HepG2 (cell line): ENCODE results near the gene UNC5CL. TPM values are rescaled to one million over a fixed set of nuclear protein-coding genes. Genes with fewer than 3 reads are reported as not detected.
A peak's percentile ranks its signal among the peaks of the same experiment; 100 is the strongest.

ENCODE experiments used
- ARNTL ChIP-seq: sonication (generic); formaldehyde crosslinking; IDR thresholded peaks from 2 replicates; pipeline ENCODE4 v1.4.0; 2020; ENCODE audit warnings: mild to moderate bottlenecking, missing genetic modification reagents
- BCL3 ChIP-seq: sonication (generic); formaldehyde crosslinking; IDR thresholded peaks from 2 replicates; pipeline ENCODE4 v1.5.1; 2020; ENCODE audit warnings: mild to moderate bottlenecking, missing genetic modification reagents, moderate library complexity
- CHD2 ChIP-seq: IDR thresholded peaks from 2 replicates; pipeline ENCODE4 v1.6.1; 2011; ENCODE audit warnings: low read depth, low read length, improper control_type of control experiment
- GABPB1 ChIP-seq: IDR thresholded peaks from 2 replicates; pipeline ENCODE4 v1.6.1; 2016; ENCODE audit warnings: mild to moderate bottlenecking, missing genetic modification reagents, moderate library complexity, missing compliant biosample characterization
- GFI1 ChIP-seq: sonication (generic); formaldehyde crosslinking; IDR thresholded peaks from 2 replicates; pipeline ENCODE4 v1.5.0; 2020; ENCODE audit warnings: missing genetic modification reagents, mild to moderate bottlenecking, borderline replicate concordance
- KLF16 ChIP-seq, 2 experiments: sonication (generic) in 1 of 2; formaldehyde crosslinking in 1 of 2; IDR thresholded peaks; 2 replicates each; pipeline versions ENCODE4 v1.6.1 to v1.8.0; 2016 to 2023; ENCODE audit warnings: missing genetic modification reagents in 2 of 2, missing compliant biosample characterization in 1 of 2
- KMT2B ChIP-seq: IDR thresholded peaks from 2 replicates; pipeline ENCODE4 v1.6.1; 2016; ENCODE audit warnings: missing genetic modification reagents, missing compliant biosample characterization
- MLXIP ChIP-seq: sonication (generic); formaldehyde crosslinking; IDR thresholded peaks from 2 replicates; pipeline ENCODE4 v1.9.0; 2021; ENCODE audit warnings: missing genetic modification reagents, borderline replicate concordance
- NR0B2 ChIP-seq: sonication (generic); formaldehyde crosslinking; IDR thresholded peaks from 2 replicates; pipeline ENCODE4 v1.4.0; 2020; ENCODE audit warnings: mild to moderate bottlenecking, missing genetic modification reagents
- NR2F2 ChIP-seq: IDR thresholded peaks from 2 replicates; pipeline ENCODE4 v1.6.1; 2012; ENCODE audit warnings: low read depth, inconsistent platforms, borderline replicate concordance
- PHF8 ChIP-seq: sonication (generic); formaldehyde crosslinking; IDR thresholded peaks from 2 replicates; pipeline ENCODE4 v1.5.0; 2020; ENCODE audit warnings: missing genetic modification reagents
- RBM22 ChIP-seq: fragments of 200-400 bp; formaldehyde crosslinking; optimal IDR thresholded peaks from 2 replicates; pipeline ENCODE3; 2017; ENCODE audit warnings: mild to moderate bottlenecking, low read length, moderate library complexity
- REXO4 ChIP-seq: sonication (generic); formaldehyde crosslinking; IDR thresholded peaks from 2 replicates; pipeline ENCODE4 v1.8.0; 2022; ENCODE audit warnings: missing genetic modification reagents, mild to moderate bottlenecking, borderline replicate concordance
- TFE3 ChIP-seq: IDR thresholded peaks from 2 replicates; pipeline ENCODE4 v1.6.1; 2016
- ZBTB10 ChIP-seq: sonication (generic); formaldehyde crosslinking; IDR thresholded peaks from 2 replicates; pipeline ENCODE4 v1.4.0; 2020; ENCODE audit warnings: missing genetic modification reagents, borderline replicate concordance
- ZNF24 ChIP-seq: fragments of 450-650 bp; IDR thresholded peaks from 2 replicates; pipeline ENCODE4 v1.6.1; 2017; ENCODE audit warnings: antibody characterized with exemption, mild to moderate bottlenecking
- ZNF343 ChIP-seq: sonication (generic); formaldehyde crosslinking; IDR thresholded peaks from 2 replicates; pipeline ENCODE4 v1.4.0; 2020; ENCODE audit warnings: mild to moderate bottlenecking, missing genetic modification reagents
- ZNF639 ChIP-seq: conservative IDR thresholded peaks from 2 replicates; pipeline ENCODE4 v1.6.1; 2018; ENCODE audit warnings: missing genetic modification reagents
- ZNF768 ChIP-seq: sonication (generic); formaldehyde crosslinking; IDR thresholded peaks from 2 replicates; pipeline ENCODE4 v1.4.0; 2020; ENCODE audit warnings: missing genetic modification reagents
- ZNF777 ChIP-seq: sonication (generic); formaldehyde crosslinking; IDR thresholded peaks from 2 replicates; pipeline ENCODE4 v1.4.0; 2020; ENCODE audit warnings: missing genetic modification reagents
- ZNF788 ChIP-seq: sonication (generic); formaldehyde crosslinking; IDR thresholded peaks from 2 replicates; pipeline ENCODE4 v1.5.0; 2020; ENCODE audit warnings: mild to moderate bottlenecking, missing genetic modification reagents, borderline replicate concordance
- polyA plus RNA-seq, 8 experiments: library from polyadenylated mRNA; depleted of rRNA in 3 of 8; stranded (reverse) in 7 of 8; unstranded in 1 of 8; fragments of >200 nt; fragmentation: Illumina TruSeq in 4 of 8; extraction: Trizol in 4 of 8; gene quantifications; 2 replicates each; pipeline versions ENCODE4 v1.2.1 to v1.2.3, GENCODE V29; 2011 to 2016; ENCODE audit warnings: low read depth in 4 of 8, missing spikeins in 1 of 8, mixed read lengths in 1 of 8; ENCODE audit not compliant: insufficient read depth in 1 of 8
- total RNA-seq, 5 experiments: library from RNA; depleted of rRNA; stranded (reverse); fragments of >200 nt; fragmentation: Illumina TruSeq; extraction: Trizol; gene quantifications; 2 replicates each; pipeline ENCODE4 v1.2.3, GENCODE V29; 2016; ENCODE audit warnings: low read depth in 1 of 5

UNC5CL gene
- total and polyA plus RNA-seq, 2 of the 13 experiments (the other 11 are each of a cell fraction or from before 2014, with no cell fraction given), result 2.4 to 2.5 TPM

- TF ChIP-seq ZBTB10 (no peak), NR0B2 (CRISPR knock-in tag) (no peak), ZNF343 (no peak), ARNTL (CRISPR knock-in tag) (no peak), KLF16 (CRISPR knock-in tag; IDR thresholded peaks at IDR 0.05) (0 out of 4 replicates have a peak, but pooled peaks of 1 of the 2 experiments have one; percentile 31), ZNF639 (no peak), BCL3 (CRISPR knock-in tag) (no peak), ZNF768 (CRISPR knock-in tag) (no peak), TFE3 (CRISPR knock-in tag) (no peak), RBM22 (no peak), ZNF24 (no peak), REXO4 (no peak), ZNF788 (CRISPR knock-in tag) (peak; percentile 51; the same call in 1 of the 2 replicates), GABPB1 (CRISPR knock-in tag) (no peak), NR2F2 (no peak), ZNF777 (CRISPR knock-in tag) (no peak), MLXIP (CRISPR knock-in tag) (no peak), PHF8 (CRISPR knock-in tag) (no peak), KMT2B (no peak), CHD2 (no peak), GFI1 (CRISPR knock-in tag) (no peak)
These were observed 16.1 kb upstream of the UNC5CL start (continued) for GRCh38 chr6:41055149-41055548.
